Activated CD4-positive, alpha-beta T cell treated with anti-CD3 and anti-CD28 coated beads, Interleukin-2, amount 50 U/mL, for 1 hour (primary cell): ENCODE measurements around the gene TIAM1.

Source experiments
- DNase-seq: peaks from one replicate; pipeline ENCODE4 v3.0.0-alpha.2; 2020

The TIAM1 gene

GRCh38 chr21:31352836-31353235 lies 8.8 kb upstream of the TIAM1 start:
- no peak for DNase-seq

- no peak for DNase-seq
These were observed 7.9 kb upstream of the TIAM1 start for GRCh38 chr21:31351960-31352359.

- DNase-seq = no peak
These were observed 7.4 kb upstream of the TIAM1 start for GRCh38 chr21:31351438-31351837.

DNA sequence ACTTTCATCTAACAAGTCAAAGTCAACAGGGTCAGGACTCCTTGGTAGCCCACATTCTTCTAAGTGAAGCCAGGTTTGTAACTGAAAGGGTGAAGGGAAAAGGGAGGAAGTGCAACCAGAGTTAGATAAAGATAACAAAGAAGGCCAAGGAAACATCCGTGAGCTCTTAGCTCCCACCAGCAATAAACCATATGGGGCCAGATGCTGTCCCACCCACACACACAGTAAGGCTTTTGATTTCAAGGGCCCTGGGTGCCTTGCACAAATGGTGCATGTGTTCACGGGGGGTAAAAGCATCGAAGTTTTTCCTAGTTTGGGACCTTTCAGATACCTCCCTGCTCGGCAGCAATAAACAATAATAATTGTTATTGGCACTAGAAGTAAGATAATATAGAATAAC lies 5.1 kb upstream of the TIAM1 start:
- DNase-seq = no peak

DNA sequence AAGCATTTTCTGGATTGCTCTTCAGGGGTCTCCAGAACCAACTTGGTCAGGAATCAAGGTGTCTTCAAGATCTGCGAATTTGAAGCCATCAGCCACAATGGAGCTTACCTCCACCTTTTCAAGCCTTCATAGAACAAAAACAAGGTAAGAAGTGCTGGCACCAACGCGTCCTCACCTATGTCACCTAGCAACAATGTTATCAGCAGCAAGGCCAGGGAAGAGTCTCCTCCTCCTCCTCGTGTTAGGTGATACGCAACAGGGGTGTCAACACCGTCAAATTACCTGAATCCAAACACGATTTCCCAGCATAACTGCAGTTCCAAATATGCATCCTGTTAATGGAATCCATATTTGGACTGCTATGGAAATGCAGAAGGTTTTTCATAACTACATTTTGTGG lies 4.1 kb upstream of the TIAM1 start:
- DNase-seq = no peak

- no peak for DNase-seq
These were observed 3.5 kb upstream of the TIAM1 start for GRCh38 chr21:31347435-31348032.

DNA sequence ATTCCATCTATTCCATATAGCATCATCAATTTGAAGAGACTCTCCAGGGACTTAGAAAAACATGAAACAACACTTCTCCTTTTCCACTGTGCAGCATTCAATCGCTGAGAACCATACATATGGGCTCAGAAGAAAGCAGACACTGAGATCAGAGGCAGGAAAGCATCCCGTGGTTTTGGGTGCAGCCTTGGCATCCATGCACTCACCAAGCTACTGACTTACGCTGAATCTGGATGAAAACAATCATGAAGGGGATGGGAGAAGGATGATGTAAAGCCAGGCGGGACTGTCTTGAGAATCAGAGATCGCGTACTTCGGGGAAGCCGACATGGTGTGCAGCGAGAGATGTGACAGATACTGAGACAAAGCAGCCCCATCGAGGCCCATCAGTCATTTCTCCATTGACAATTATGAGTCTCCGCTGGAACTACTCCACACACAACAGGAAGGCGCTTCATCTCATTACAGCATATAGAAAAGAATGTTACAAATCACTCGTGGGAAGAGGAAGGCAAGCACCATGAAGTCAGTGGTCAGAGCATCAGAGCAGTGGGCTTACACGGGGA lies 2.3 kb upstream of the TIAM1 start:
- no peak for DNase-seq

- DNase-seq = no peak
These were observed 1.1 kb upstream of the TIAM1 start for GRCh38 chr21:31345136-31345535.

GRCh38 chr21:31343030-31343510 lies 991 bp downstream of the TIAM1 start:
- no peak for DNase-seq

GRCh38 chr21:31342348-31342747 lies 1.7 kb downstream of the TIAM1 start:
- no peak for DNase-seq

GRCh38 chr21:31340942-31341487 lies 3.0 kb downstream of the TIAM1 start:
- no peak for DNase-seq

DNA sequence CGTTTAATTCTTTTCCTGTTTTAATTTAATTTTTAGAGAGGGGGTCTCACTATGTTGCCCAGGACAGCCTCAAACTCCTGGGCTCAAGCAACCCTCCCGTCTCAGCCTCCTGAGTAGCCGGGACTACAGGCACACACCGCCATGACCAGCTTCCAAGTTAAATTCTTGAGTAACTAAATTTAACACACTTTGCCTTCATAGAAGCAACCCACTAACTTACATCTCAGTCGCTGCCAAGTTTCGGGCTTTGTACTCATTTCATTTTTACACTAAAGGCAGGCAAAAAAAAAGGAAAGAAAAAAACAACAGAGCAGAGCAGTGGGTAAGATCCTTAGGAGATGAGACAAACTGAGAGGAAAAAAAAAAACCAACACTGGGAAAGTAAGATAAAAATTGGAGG lies 3.5 kb downstream of the TIAM1 start:
- no peak for DNase-seq

- no peak for DNase-seq
These were observed 4.3 kb downstream of the TIAM1 start for GRCh38 chr21:31339721-31340120.

DNA sequence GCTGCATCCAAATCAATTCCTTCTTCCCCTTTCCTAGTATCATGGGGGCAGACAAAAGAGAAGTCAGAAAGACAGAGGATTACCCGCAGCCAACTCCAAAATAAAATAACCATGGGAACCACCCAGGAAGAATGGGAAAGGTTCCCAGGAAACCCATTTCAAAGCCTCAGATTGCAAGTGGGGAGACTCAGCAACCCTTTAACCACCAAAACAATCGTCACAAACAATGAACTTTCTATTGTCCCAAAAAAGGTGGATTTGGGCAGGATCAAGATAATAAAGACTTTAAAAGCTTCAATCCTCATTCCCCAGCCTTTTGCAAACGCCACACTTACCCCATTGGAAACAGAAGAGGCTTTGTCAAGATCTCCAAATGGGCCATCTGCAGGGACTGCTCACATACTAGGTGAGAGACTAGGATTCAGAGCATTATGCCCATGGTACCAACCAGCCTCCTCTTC lies 5.1 kb downstream of the TIAM1 start:
- no peak for DNase-seq

GRCh38 chr21:31337996-31338907 lies 5.8 kb downstream of the TIAM1 start:
- no peak for DNase-seq

DNA sequence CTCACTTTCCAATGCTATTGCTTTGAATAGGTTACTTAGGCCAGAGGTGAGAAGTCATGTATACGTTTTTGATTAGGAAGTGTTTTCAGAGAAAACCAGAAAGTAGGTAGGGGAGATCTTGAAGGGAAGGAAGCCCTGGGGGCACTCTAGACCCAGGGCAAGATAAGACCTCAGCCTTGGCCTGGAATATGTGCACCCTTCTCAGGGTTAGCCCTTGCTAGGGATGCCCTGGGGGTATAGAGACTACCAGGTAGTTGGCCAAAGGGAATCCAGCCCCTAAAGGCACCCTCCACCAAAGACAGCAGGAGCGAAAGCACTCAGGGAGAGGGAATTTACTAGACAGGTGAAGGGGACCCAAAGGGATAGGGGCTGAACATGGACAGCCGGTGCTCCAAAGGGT lies 7.0 kb downstream of the TIAM1 start:
- no peak for DNase-seq

- no peak for DNase-seq
These were observed 7.4 kb downstream of the TIAM1 start for GRCh38 chr21:31336739-31337040.

DNA sequence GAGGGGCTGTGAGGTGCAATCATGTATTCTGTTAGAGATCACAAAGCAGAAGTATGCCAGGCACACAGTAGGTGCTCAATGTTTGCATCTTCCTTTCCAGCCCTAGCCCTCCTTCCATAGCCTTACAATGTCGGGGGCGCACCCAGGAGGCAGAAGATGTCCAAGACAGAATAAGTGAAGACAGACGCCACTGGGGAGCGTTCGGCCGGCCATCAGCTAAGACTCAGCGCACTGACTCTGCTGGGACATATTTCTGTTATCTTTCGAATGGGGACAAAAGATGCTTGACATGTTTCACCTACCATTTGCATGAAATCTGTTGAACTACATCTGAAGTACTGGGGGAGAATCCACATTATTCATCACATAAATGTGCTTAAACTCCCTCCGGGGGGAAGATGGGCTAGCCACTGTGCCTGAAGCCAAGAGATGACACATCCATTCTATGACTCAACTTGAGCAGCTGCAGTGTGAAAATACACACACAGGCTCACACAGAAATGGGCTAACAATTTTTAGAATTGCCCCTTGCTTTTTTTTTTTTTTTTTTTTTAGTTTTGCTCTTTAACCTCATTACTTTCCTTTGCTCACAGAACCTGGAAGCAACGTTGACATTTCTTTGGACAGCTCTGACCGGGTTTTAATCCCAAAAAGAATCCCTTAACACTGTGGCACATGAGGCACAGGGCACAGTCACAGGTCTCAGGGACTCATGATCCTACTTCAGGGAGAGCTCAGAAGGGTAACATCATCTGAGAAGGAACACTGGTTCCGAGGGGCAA lies 7.9 kb downstream of the TIAM1 start:
- DNase-seq = no peak

- DNase-seq = no peak
These were observed 9.4 kb downstream of the TIAM1 start for GRCh38 chr21:31334648-31335121.

DNA sequence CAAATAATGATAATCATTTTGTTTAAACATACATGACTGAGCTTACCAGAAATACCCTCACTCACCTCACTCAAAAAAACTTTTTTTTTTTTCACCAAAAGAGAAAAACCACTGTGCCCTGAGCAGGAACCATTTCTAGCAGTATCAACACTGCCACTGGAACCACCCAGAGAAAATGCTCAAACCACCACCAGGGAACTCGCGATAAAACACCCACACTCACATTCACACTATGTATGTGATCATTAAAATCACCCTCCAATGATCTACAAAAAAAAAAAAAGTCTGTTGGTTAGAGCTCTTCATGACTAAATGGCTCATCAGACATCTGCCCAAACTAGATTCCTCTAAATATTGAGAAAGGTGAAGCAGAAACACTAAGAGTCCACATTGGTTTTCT lies 11.5 kb downstream of the TIAM1 start:
- DNase-seq = no peak

GRCh38 chr21:31331231-31331630 lies 12.8 kb downstream of the TIAM1 start:
- no peak for DNase-seq

DNA sequence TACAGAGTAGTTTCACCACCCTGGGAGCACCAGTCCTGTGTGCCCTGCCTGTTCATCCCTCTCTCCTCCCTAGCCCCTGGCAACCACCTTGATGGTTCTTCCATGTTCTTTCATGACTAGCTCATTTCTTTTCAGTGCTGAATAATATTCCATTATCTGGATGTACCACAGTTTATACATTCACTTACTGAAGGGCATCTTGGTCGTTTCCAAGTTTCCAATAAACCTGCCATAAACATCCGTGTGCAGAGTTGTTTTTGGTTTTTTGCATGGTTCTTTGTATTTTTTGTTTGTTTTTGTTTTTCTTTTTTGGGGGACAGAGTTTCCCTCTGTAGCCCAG lies 13.9 kb downstream of the TIAM1 start:
- no peak for DNase-seq
